ENCODE data around the gene ZNF177. TPM values are rescaled to one million over a fixed set of nuclear protein-coding genes. Genes with fewer than 3 reads are reported as not detected.

Gene ZNF177
- total RNA-seq, 1 donor from 2014 or later = 0.98 TPM

Other genes starting within 250 kb of the ZNF177 start
- not detected for gene OR7G1, start 247.2 kb upstream of the ZNF177 start, total RNA-seq
- gene OR7G3, start 236.1 kb upstream of the ZNF177 start, total RNA-seq = not detected
- 17.2 TPM for gene ZNF317, start 222.6 kb upstream of the ZNF177 start, total RNA-seq
- not detected for gene OR7D2, start 184.0 kb upstream of the ZNF177 start, total RNA-seq
- gene OR7D4, start 143.4 kb upstream of the ZNF177 start, total RNA-seq = not detected
- not detected for gene OR7E24, start 112.1 kb upstream of the ZNF177 start, total RNA-seq
- 11.0 TPM for gene ZNF699, start 53.2 kb upstream of the ZNF177 start, total RNA-seq
- gene ZNF559, start 38.8 kb upstream of the ZNF177 start, total RNA-seq = 23.1 TPM
- gene ZNF266, start 72.6 kb downstream of the ZNF177 start, total RNA-seq = 22.8 TPM
- gene ZNF560, start 135.6 kb downstream of the ZNF177 start, total RNA-seq = 0.49 TPM
- gene ZNF426, start 175.6 kb downstream of the ZNF177 start, total RNA-seq = 11.3 TPM
- 36.6 TPM for gene ZNF121, start 221.5 kb downstream of the ZNF177 start, total RNA-seq